GM12878 (cell line): ENCODE measurements around the gene PPP1R10. TPM values are rescaled to one million over a fixed set of nuclear protein-coding genes. Genes with fewer than 3 reads are reported as not detected.

Experiments
- ATAC-seq: fragments of 200-7000 bp; cut with Tn5 transposase; 3 replicates; pipeline ENCODE4 v1.9.1; 2020; ENCODE audit warnings: mild to moderate bottlenecking, moderate library complexity
- BruUV-seq: library from RNA; stranded (reverse); fragments of 400-500 nt; replicated peaks from 2 replicates; lab custom pipeline; 2021; lab: Mats Ljungman, UMichigan
- CTCF ChIA-PET: fragments of 300-600 bp; sonication (Branson Sonifier 250); formaldehyde crosslinking; extraction: SDS; loops from one replicate; lab custom pipeline; 2021; ENCODE audit warnings: inconsistent platforms; lab: Yijun Ruan, JAX
- POLR2A ChIA-PET: fragments of 350-600 bp; formaldehyde crosslinking; extraction: SDS; loops from one replicate; lab custom pipeline; 2021; ENCODE audit warnings: inconsistent platforms; lab: Charles Lee
- RAD21 ChIA-PET: fragments of 300-600 bp; sonication (Branson Sonifier 250); formaldehyde crosslinking; loops from one replicate; lab custom pipeline; 2023; ENCODE audit warnings: antibody characterized with exemption; ENCODE audit not compliant: unreplicated experiment; lab: Charles Lee
- SMC1A ChIA-PET: fragments of 300-600 bp; sonication (Branson Sonifier 250); formaldehyde crosslinking; loops from one replicate; lab custom pipeline; 2023; ENCODE audit not compliant: unreplicated experiment, uncharacterized antibody; lab: Charles Lee
- DNase-seq: peaks from one replicate; pipeline ENCODE4 v3.0.0-alpha.2; 2011; ENCODE audit warnings: low read depth, low spot score
- FAIRE-seq: peaks from 3 replicates; lab custom pipeline; 2011; peaks lifted over from hg19 to GRCh38; lab: Jason Lieb, UNC
- H2AFZ ChIP-seq: 2 replicates; pipeline ENCODE4 v1.6.0; 2011; ENCODE audit warnings: low read depth, low read length, control low read depth; ENCODE audit not compliant: control insufficient read depth
- H3K27ac ChIP-seq: 2 replicates; pipeline ENCODE4 v1.5.1; 2011; ENCODE audit warnings: control low read depth; ENCODE audit not compliant: control insufficient read depth, insufficient read depth
- H3K27me3 ChIP-seq, 2 experiments: replicated peaks in 1 of 2; 2 replicates each; pipeline versions ENCODE4 v1.6.0 to v1.6.1; 2011; ENCODE audit warnings: low read length in 1 of 2; ENCODE audit not compliant: control insufficient read depth in 2 of 2, insufficient read depth in 2 of 2
- H3K36me3 ChIP-seq, 2 experiments: 2 replicates each; pipeline ENCODE4 v1.5.1; 2011; ENCODE audit warnings: low read length in 1 of 2; ENCODE audit not compliant: control insufficient read depth in 2 of 2, insufficient read depth in 2 of 2
- H3K4me1 ChIP-seq: 2 replicates; pipeline ENCODE4 v1.6.1; 2011; ENCODE audit warnings: mild to moderate bottlenecking, low read length, moderate library complexity, mixed read lengths; ENCODE audit not compliant: control insufficient read depth, insufficient read depth
- H3K4me2 ChIP-seq: 2 replicates; pipeline ENCODE4 v1.6.0; 2011; ENCODE audit warnings: control low read depth; ENCODE audit not compliant: control insufficient read depth, insufficient read depth
- H3K4me3 ChIP-seq: fragments of 200-600 bp; sonication (generic); 2 replicates; pipeline ENCODE4 v1.5.1; 2016
- H3K79me2 ChIP-seq: 2 replicates; pipeline ENCODE4 v1.6.0; 2011; ENCODE audit warnings: low read length; ENCODE audit not compliant: control insufficient read depth, insufficient read depth
- H3K9ac ChIP-seq: 2 replicates; pipeline ENCODE4 v1.8.0; 2011; ENCODE audit warnings: low read length, control low read depth, mixed read lengths; ENCODE audit not compliant: control insufficient read depth, insufficient read depth
- H3K9me3 ChIP-seq: replicated peaks from 3 replicates; pipeline ENCODE4 v1.5.1; 2011; ENCODE audit warnings: mild to moderate bottlenecking, low read length; ENCODE audit not compliant: control insufficient read depth, insufficient read depth
- H4K20me1 ChIP-seq: 2 replicates; pipeline ENCODE4 v1.6.0; 2011; ENCODE audit not compliant: control insufficient read depth, insufficient read depth
- BRCA1 ChIP-seq: IDR thresholded peaks from 2 replicates; pipeline ENCODE4 v1.6.1; 2011; ENCODE audit warnings: low read depth, low read length, improper control_type of control experiment
- CHD1 ChIP-seq: IDR thresholded peaks from 2 replicates; pipeline ENCODE4 v1.6.1; 2012; ENCODE audit warnings: low read depth, low read length, improper control_type of control experiment
- CTCF ChIP-seq, 3 experiments: IDR thresholded peaks in 2 of 3; conservative IDR thresholded peaks in 1 of 3; 2 replicates each; pipeline ENCODE4 v1.5.1; 2011; ENCODE audit warnings: low read depth in 3 of 3, low read length in 3 of 3, mild to moderate bottlenecking in 3 of 3, control low read depth in 2 of 3, moderate library complexity in 2 of 3, inconsistent platforms in 1 of 3, mixed read lengths in 1 of 3; ENCODE audit not compliant: control insufficient read depth in 2 of 3, insufficient read depth in 1 of 3; ENCODE audit errors: extremely low read depth in 1 of 3
- EGR1 ChIP-seq, 2 experiments: IDR thresholded peaks; 1 replicate in 1 of 2; 2 replicates in 1 of 2; pipeline ENCODE4 v1.6.1; 2011 to 2012; ENCODE audit warnings: low read depth in 2 of 2, low read length in 2 of 2, borderline replicate concordance in 1 of 2, mild to moderate bottlenecking in 1 of 2, moderate library complexity in 1 of 2
- IRF3 ChIP-seq: fragments of 450-650 bp; IDR thresholded peaks from 2 replicates; pipeline ENCODE4 v1.6.1; 2014; ENCODE audit warnings: mild to moderate bottlenecking
- MEF2A ChIP-seq: IDR thresholded peaks from 2 replicates; pipeline ENCODE4 v1.6.1; 2011; ENCODE audit warnings: low read depth, mild to moderate bottlenecking, low read length, moderate library complexity; ENCODE audit not compliant: insufficient read depth
- MYB ChIP-seq: fragments of 150-350 bp; IDR thresholded peaks from 2 replicates; pipeline ENCODE4 v1.6.1; 2014; ENCODE audit warnings: mild to moderate bottlenecking, low read depth, low read length, borderline replicate concordance
- RBBP5 ChIP-seq: fragments of 200-600 bp; sonication (generic); conservative IDR thresholded peaks from 2 replicates; pipeline ENCODE4 v1.6.1; 2016
- SMC3 ChIP-seq: IDR thresholded peaks from 2 replicates; pipeline ENCODE4 v1.6.1; 2011; ENCODE audit warnings: low read length, improper control_type of control experiment, borderline replicate concordance
- ZNF274 ChIP-seq: IDR thresholded peaks from one replicate; pipeline ENCODE4 v1.8.0; 2011; ENCODE audit not compliant: insufficient read length, insufficient read depth
- WGBS: methylation state at CpG from one replicate; pipeline ENCODE4 v1.1.6; 2016; ENCODE audit warnings: low lambda C conversion rate; ENCODE audit not compliant: insufficient replicate concordance, insufficient coverage; ENCODE audit errors: missing lambda C conversion rate; 5-methylcytosine and 5-hydroxymethylcytosine counted together
- in situ Hi-C: fragments of 300-500 bp; cut with MboI; formaldehyde crosslinking; loops from 9 replicates; pipeline ENCODE4 v1.14.3; 2018; ENCODE audit warnings: mixed read lengths
- intact Hi-C: fragments of 100-400 bp; cut with micrococcal nuclease; formaldehyde crosslinking; loops from one replicate; pipeline ENCODE4 v1.14.2; 2022; ENCODE audit not compliant: unreplicated experiment
- polyA plus RNA-seq, 11 experiments: library from polyadenylated mRNA; depleted of rRNA in 4 of 11; unstranded in 6 of 11; stranded (reverse) in 5 of 11; fragments of >200 nt; fragmentation: Nextera tagmentation in 4 of 11; fragmentation: Illumina TruSeq in 1 of 11; extraction: Ambion mirVana in 4 of 11; extraction: Trizol in 1 of 11; gene quantifications; 1 replicate in 1 of 11; 2 replicates in 10 of 11; pipeline versions ENCODE4 v1.2.1 to v1.2.3, GENCODE V29; 2011 to 2016; ENCODE audit warnings: inconsistent platforms in 2 of 11, missing spikeins in 2 of 11, low read depth in 1 of 11
- total RNA-seq, 4 experiments: library from RNA; depleted of rRNA in 3 of 4; stranded (reverse); fragments of >200 nt in 3 of 4; fragmentation: Illumina TruSeq in 1 of 4; extraction: Trizol in 1 of 4; gene quantifications; 2 replicates each; pipeline versions ENCODE4 v1.2.1 to v1.2.3, GENCODE V29; 2013 to 2021
- TF ChIP-seq, protein P1 (sequence below): fragments of 450-650 bp; IDR thresholded peaks from 2 replicates; pipeline ENCODE4 v1.6.1; 2017; ENCODE audit warnings: antibody characterized with exemption, mild to moderate bottlenecking, moderate library complexity

The PPP1R10 gene
- total and polyA plus RNA-seq, 10 of the 15 experiments (the other 5 are each of a cell fraction or from before 2014, with no cell fraction given) = 11.3 to 83.8 (median 41.2) TPM

GRCh38 chr6:30640481-30640880 is 23.4 kb upstream of the PPP1R10 start:
- peaks cover 0 to 7% of the 10 kb centered on the region in 2 experiments; a peak in 2 of 4 replicates for H3K36me3 ChIP-seq
- peak; percentile 34; the same call in 1 of the 3 replicates for ATAC-seq
- TF ChIP-seq CTCF (IDR thresholded peaks at IDR 0.05 in 2 of 3, conservative IDR thresholded peaks at IDR 0.05 in 1 of 3; ENCODE audit: control insufficient read depth in 2 of 3, extremely low read depth in 1 of 3, insufficient read depth in 1 of 3, low read depth in 3 of 3, low read length in 3 of 3) (peak in 1 of 3 experiments; percentile 5; a peak in 1 of 6 replicates), CHD1 (no peak)
- TF ChIP-seq, all 136 proteins: peak for 1
- in situ Hi-C loops = no loop called here
- Histone ChIP-seq H3K4me2 (no peak overlapping the region), H3K27me3 (no peaks in the 10 kb centered on the region), H3K4me1 (no peaks in the 10 kb centered on the region), H3K9me3 (no peaks in the 10 kb centered on the region), H3K9ac (no peak overlapping the region), H3K27ac (no peak overlapping the region), H2AFZ (no peak overlapping the region), H3K79me2 (no peaks in the 10 kb centered on the region), H4K20me1 (no peaks in the 10 kb centered on the region), H3K4me3 (no peak overlapping the region)
- BruUV-seq = no TSS peak
- ChIA-PET CTCF (interaction anchor here (1.0 to 1.1 kb wide), 2 partner anchors 99 to 157 kb away, joined by 3 to 7 read pairs; no protein-coding TSS in a partner anchor), SMC1A (no interaction called here), POLR2A (interaction anchor here (0.5 to 1.0 kb wide), 4 partner anchors 11 to 48 kb away, joined by 3 to 4 read pairs (median 4); partner anchors contain the start of gene MRPS18B), RAD21 (no interaction called here)
- no peak for FAIRE-seq
- 88% methylated on average over 10 of the region's 10 CpGs for WGBS
- no peak for DNase-seq
- intact Hi-C loops = no loop called here

GRCh38 chr6:30635834-30636233 is 18.8 kb upstream of the PPP1R10 start:
- Histone ChIP-seq H3K9me3 (no peaks in the 10 kb centered on the region), H2AFZ (no peak overlapping the region), H3K9ac (no peak overlapping the region), H3K4me1 (no peaks in the 10 kb centered on the region), H3K27me3 (no peaks in the 10 kb centered on the region), H3K36me3 (peaks cover 0 to 6% of the 10 kb centered on the region in 2 experiments; a peak in 1 of 4 replicates), H3K27ac (no peak overlapping the region), H4K20me1 (no peaks in the 10 kb centered on the region), H3K4me3 (no peak overlapping the region), H3K4me2 (no peak overlapping the region), H3K79me2 (no peaks in the 10 kb centered on the region)
- POLR2A ChIA-PET = no interaction called here
- ATAC-seq (no peak), FAIRE-seq (no peak), DNase-seq (no peak)
- WGBS = 97% methylated on average over 3 of the region's 3 CpGs
- no TSS peak for BruUV-seq
- in situ Hi-C loops = no loop called here
- intact Hi-C loops = no loop called here
- SMC1A ChIA-PET = no interaction called here
- CTCF ChIA-PET = no interaction called here
- RAD21 ChIA-PET = no interaction called here
- TF ChIP-seq RBBP5 (no peak), IRF3 (no peak), BRCA1 (no peak), SMC3 (no peak), ZNF274 (no peak), EGR1 (IDR thresholded peaks at IDR 0.05; ENCODE audit: borderline replicate concordance in 1 of 2, low read depth in 2 of 2, low read length in 2 of 2) (no peak), MYB (no peak), MEF2A (no peak), CHD1 (no peak)
- TF ChIP-seq, protein P1, sequence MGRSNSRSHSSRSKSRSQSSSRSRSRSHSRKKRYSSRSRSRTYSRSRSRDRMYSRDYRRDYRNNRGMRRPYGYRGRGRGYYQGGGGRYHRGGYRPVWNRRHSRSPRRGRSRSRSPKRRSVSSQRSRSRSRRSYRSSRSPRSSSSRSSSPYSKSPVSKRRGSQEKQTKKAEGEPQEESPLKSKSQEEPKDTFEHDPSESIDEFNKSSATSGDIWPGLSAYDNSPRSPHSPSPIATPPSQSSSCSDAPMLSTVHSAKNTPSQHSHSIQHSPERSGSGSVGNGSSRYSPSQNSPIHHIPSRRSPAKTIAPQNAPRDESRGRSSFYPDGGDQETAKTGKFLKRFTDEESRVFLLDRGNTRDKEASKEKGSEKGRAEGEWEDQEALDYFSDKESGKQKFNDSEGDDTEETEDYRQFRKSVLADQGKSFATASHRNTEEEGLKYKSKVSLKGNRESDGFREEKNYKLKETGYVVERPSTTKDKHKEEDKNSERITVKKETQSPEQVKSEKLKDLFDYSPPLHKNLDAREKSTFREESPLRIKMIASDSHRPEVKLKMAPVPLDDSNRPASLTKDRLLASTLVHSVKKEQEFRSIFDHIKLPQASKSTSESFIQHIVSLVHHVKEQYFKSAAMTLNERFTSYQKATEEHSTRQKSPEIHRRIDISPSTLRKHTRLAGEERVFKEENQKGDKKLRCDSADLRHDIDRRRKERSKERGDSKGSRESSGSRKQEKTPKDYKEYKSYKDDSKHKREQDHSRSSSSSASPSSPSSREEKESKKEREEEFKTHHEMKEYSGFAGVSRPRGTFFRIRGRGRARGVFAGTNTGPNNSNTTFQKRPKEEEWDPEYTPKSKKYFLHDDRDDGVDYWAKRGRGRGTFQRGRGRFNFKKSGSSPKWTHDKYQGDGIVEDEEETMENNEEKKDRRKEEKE = no peak
